WTC11 (cell line): ENCODE measurements around the gene LYRM4.

Experiments used
- CREB1 ChIP-seq: sonication (generic); formaldehyde crosslinking; IDR thresholded peaks from 2 replicates; pipeline ENCODE4 v1.8.0; 2023; ENCODE audit warnings: mild to moderate bottlenecking, missing genetic modification reagents
- NFYB ChIP-seq: sonication (generic); formaldehyde crosslinking; conservative IDR thresholded peaks from 2 replicates; pipeline ENCODE4 v1.8.0; 2022; ENCODE audit warnings: low read depth, missing genetic modification reagents
- TF ChIP-seq, protein P1 (sequence below): sonication (generic); formaldehyde crosslinking; IDR thresholded peaks from 2 replicates; pipeline ENCODE4 v1.8.1; 2022; ENCODE audit warnings: low read depth, mild to moderate bottlenecking, moderate library complexity, missing genetic modification reagents, borderline replicate concordance
- TF ChIP-seq, protein P2 (sequence below): sonication (generic); formaldehyde crosslinking; IDR thresholded peaks from 2 replicates; pipeline ENCODE4 v1.8.0; 2022; ENCODE audit warnings: mild to moderate bottlenecking, missing genetic modification reagents

DNA sequence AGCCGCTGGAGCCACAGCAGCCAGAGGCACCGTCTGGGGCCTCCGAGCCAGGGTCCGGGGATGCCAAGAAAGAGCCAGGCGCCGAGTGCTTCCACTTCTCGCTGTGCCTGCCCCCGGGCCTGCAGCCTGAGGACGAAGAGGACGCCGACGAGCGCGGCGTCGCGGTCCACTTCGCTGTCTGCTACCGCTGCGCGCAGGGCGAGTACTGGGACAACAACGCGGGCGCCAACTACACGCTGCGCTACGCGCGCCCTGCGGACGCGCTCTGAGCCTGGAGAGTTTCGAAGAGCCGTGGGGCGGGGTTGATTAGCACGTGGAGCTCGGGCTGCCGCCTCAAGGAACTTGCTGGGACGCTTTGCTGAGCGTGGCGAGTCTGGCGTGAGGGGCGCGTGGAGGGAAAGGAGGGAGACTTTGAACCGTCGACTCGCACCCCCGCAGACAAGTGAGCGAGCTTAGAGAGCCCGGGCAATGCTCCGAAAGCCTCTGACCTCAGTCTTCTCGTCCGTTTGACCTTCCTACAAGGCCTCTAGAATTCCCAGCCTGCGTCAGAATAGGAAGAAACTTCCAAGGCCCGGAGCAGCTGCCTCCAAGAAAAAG, 174.4 kb downstream of the LYRM4 start:
- TF ChIP-seq, protein P1, sequence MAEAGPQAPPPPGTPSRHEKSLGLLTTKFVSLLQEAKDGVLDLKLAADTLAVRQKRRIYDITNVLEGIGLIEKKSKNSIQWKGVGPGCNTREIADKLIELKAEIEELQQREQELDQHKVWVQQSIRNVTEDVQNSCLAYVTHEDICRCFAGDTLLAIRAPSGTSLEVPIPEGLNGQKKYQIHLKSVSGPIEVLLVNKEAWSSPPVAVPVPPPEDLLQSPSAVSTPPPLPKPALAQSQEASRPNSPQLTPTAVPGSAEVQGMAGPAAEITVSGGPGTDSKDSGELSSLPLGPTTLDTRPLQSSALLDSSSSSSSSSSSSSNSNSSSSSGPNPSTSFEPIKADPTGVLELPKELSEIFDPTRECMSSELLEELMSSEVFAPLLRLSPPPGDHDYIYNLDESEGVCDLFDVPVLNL (CRISPR knock-in tag): no peak
- TF ChIP-seq NFYB (CRISPR knock-in tag) (no peak), CREB1 (no peak)
- TF ChIP-seq, protein P2, sequence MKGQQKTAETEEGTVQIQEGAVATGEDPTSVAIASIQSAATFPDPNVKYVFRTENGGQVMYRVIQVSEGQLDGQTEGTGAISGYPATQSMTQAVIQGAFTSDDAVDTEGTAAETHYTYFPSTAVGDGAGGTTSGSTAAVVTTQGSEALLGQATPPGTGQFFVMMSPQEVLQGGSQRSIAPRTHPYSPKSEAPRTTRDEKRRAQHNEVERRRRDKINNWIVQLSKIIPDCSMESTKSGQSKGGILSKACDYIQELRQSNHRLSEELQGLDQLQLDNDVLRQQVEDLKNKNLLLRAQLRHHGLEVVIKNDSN: no peak
